Breast epithelium (tissue), 4 donors: ENCODE data around the gene TPRN. TPM values are rescaled to one million over a fixed set of nuclear protein-coding genes. Genes with fewer than 3 reads are reported as not detected.

Source experiments
- DNase-seq, 2 donors: peaks; one replicate each; pipeline ENCODE4 v3.0.0-alpha.2; 2019; ENCODE audit warnings: low spot score in 2 of 2
- H3K27ac ChIP-seq, 2 donors: fragments of 200-600 bp; sonication (generic) in 1 of 2; one replicate each; pipeline ENCODE4 v1.5.1; 2016 to 2019; ENCODE audit warnings: mild to moderate bottlenecking in 1 of 2
- H3K27me3 ChIP-seq, 2 donors: fragments of 200-600 bp; sonication (generic) in 1 of 2; one replicate each; pipeline versions ENCODE4 v1.5.1 to v1.6.0; 2017 to 2019; ENCODE audit warnings: control low read depth in 1 of 2, mild to moderate bottlenecking in 1 of 2
- H3K36me3 ChIP-seq: fragments of 200-600 bp; one replicate; pipeline ENCODE4 v1.5.1; 2019
- H3K4me1 ChIP-seq, 2 donors: fragments of 200-600 bp; sonication (generic); one replicate each; pipeline ENCODE4 v1.5.1; 2016 to 2019; ENCODE audit warnings: control low read depth in 1 of 2
- H3K4me3 ChIP-seq, 3 donors: fragments of 200-600 bp; sonication (generic); 1 replicate in 2 of 3; 2 replicates in 1 of 3; pipeline ENCODE4 v1.5.1; 2016 to 2019; ENCODE audit warnings: mild to moderate bottlenecking in 3 of 3, moderate library complexity in 2 of 3
- H3K9me3 ChIP-seq, 2 donors: fragments of 200-600 bp; sonication (generic) in 1 of 2; one replicate each; pipeline ENCODE4 v1.5.1; 2016 to 2019; ENCODE audit warnings: control low read depth in 1 of 2
- CTCF ChIP-seq, 3 donors: fragments of 450-650 bp; IDR thresholded peaks; one replicate each; pipeline ENCODE4 v1.5.1; 2016 to 2017; ENCODE audit warnings: antibody characterized with exemption in 3 of 3, mild to moderate bottlenecking in 3 of 3, moderate library complexity in 3 of 3
- POLR2A ChIP-seq: fragments of 450-650 bp; IDR thresholded peaks from one replicate; pipeline ENCODE4 v1.6.1; 2016; ENCODE audit warnings: antibody characterized with exemption, mild to moderate bottlenecking, moderate library complexity
- POLR2AphosphoS5 ChIP-seq, 3 donors: sonication (generic); formaldehyde crosslinking; IDR thresholded peaks; one replicate each; pipeline ENCODE4 v1.6.1; 2017; ENCODE audit warnings: antibody characterized with exemption in 3 of 3
- intact Hi-C: fragments of 100-400 bp; cut with DNase I; formaldehyde crosslinking; loops from one replicate; pipeline ENCODE4 v1.15.1; 2023; ENCODE audit warnings: low total_unique reads
- total RNA-seq, 3 donors: library from RNA; depleted of rRNA; stranded (reverse); fragments of >200 nt; gene quantifications; one replicate each; pipeline ENCODE4 v1.1.0, GENCODE V29; 2016

TPRN gene
- total RNA-seq, 3 donors from 2014 or later: 4.0 to 9.2 (median 8.5) TPM

- Histone ChIP-seq H3K9me3 (no peaks in the 10 kb centered on the region), H3K36me3 (no peaks in the 10 kb centered on the region), H3K27me3 (peaks cover 27 to 80% of the 10 kb centered on the region in 2 donors), H3K27ac (no peak overlapping the region), H3K4me1 (peaks cover 0 to 13% of the 10 kb centered on the region in 2 donors), H3K4me3 (no peak overlapping the region)
- no peak for TF ChIP-seq CTCF (IDR thresholded peaks at IDR 0.05)
- no peak for TF ChIP-seq POLR2AphosphoS5 (IDR thresholded peaks at IDR 0.05)
- TF ChIP-seq POLR2A: no peak
- DNase-seq: no peak
- intact Hi-C loops: loop anchor here (10.0 kb wide), 1 partner anchor 117 kb away; the partner anchor contains the start of gene DPP7
Measured at GRCh38 chr9:137232101-137232500, 31.6 kb upstream of the TPRN start.

- Histone ChIP-seq H3K4me3 (no peak overlapping the region), H3K36me3 (no peaks in the 10 kb centered on the region), H3K27me3 (peaks cover 27 to 80% of the 10 kb centered on the region in 2 donors), H3K27ac (no peak overlapping the region), H3K9me3 (no peaks in the 10 kb centered on the region), H3K4me1 (peaks cover 0 to 10% of the 10 kb centered on the region in 2 donors)
- TF ChIP-seq POLR2AphosphoS5 (IDR thresholded peaks at IDR 0.05): no peak
- no peak for TF ChIP-seq POLR2A
- no peak for TF ChIP-seq CTCF (IDR thresholded peaks at IDR 0.05)
- intact Hi-C loops: loop anchor here (10.0 kb wide), 1 partner anchor 117 kb away; the partner anchor contains the start of gene DPP7
- DNase-seq: no peak
Measured at GRCh38 chr9:137231372-137232039, 31.0 kb upstream of the TPRN start.

GRCh38 chr9:137230705-137231371, 30.3 kb upstream of the TPRN start, which contains the start of gene SLC34A3:
Gene SLC34A3 (plus strand): TSS chr9:137230901. CDS start chr9:137231703, 802 bp downstream.
- Histone ChIP-seq H3K27me3 (peaks cover 27 to 79% of the 10 kb centered on the region in 2 donors), H3K9me3 (no peaks in the 10 kb centered on the region), H3K4me1 (peaks cover 0 to 7% of the 10 kb centered on the region in 2 donors), H3K36me3 (no peaks in the 10 kb centered on the region), H3K4me3 (no peak within 1 kb of the TSS), H3K27ac (no peak within 1 kb of the TSS)
- DNase-seq: no peak
- intact Hi-C loops: loop anchor here (10.0 kb wide), 1 partner anchor 116 kb away; the partner anchor contains the start of gene DPP7
- TF ChIP-seq POLR2AphosphoS5 (IDR thresholded peaks at IDR 0.05) (no peak), POLR2A (no peak), CTCF (IDR thresholded peaks at IDR 0.05) (no peak)

- no peak overlapping the region for H3K27ac ChIP-seq
- intact Hi-C loops: loop anchor here (5.0 to 10.0 kb wide), 2 partner anchors 98 to 115 kb away; partner anchors contain the start of gene DPP7
- H3K4me1 ChIP-seq: peaks cover 0 to 7% of the 10 kb centered on the region in 2 donors
- DNase-seq: no peak
- TF ChIP-seq CTCF (IDR thresholded peaks at IDR 0.05) (no peak), POLR2A (no peak), POLR2AphosphoS5 (IDR thresholded peaks at IDR 0.05) (no peak)
- H3K4me3 ChIP-seq: no peak overlapping the region
- peaks cover 24 to 71% of the 10 kb centered on the region in 2 donors for H3K27me3 ChIP-seq
- no peaks in the 10 kb centered on the region for H3K9me3 ChIP-seq
- no peaks in the 10 kb centered on the region for H3K36me3 ChIP-seq
Measured at GRCh38 chr9:137229903-137230704, 29.6 kb upstream of the TPRN start.
